ENCODE measurements around the gene AKT1. TPM values are rescaled to one million over a fixed set of nuclear protein-coding genes. Genes with fewer than 3 reads are reported as not detected.

The AKT1 gene
- total and polyA plus RNA-seq, 12 donors = 95.7 to 152 (median 137) TPM

DNA sequence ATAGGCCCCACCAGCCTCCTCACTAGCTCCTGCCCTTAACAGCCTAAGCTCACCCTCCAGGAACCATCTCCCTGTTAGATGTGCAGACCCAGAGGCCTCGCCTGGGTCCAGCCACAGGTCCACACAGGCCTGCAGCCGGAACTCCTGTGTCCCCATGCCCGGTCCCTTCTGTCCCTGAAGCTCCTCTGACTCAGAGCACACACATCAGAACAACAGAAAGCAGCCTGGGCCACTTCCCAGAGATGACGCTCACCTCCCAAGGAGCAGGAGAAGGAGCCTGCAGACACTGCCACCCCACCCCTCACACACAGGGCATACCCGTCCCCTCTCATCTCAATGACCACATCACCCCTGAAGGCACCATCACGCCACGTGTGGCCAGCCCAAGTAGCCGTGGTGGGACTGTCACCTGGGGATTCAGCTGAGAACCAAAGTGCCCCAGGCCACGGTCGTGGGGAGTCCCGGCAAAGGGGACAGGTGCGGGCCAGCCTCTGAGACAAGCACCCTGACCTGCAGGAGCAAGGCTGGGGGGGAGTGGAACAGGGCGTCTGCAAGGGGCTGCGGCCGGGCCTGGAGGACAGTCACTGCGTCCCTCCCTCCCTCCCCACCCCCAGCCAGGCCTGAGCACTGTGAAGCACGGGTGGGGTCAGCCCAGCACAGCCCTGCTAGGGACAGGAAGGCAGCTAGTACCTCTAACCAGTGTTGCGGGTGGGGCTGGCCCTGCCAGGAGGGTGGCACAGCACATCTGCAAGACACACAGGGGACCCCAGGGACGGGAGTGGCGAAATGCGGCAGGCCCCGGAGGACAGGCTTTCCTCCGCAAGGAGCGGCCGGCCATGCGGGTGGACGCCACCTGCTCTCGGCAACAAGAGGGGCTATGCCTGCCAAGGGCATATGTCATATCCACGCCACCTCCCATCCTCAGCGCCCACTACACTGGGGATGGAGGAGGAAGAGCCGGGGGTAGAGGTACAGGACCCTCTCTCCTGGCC is 5.5 kb downstream of the AKT1 start:
- no peak for ATAC-seq
- 85 to 90% methylated on average over 31 of the region's 31 CpGs for WGBS, 2 donors
- TF ChIP-seq, protein P1, sequence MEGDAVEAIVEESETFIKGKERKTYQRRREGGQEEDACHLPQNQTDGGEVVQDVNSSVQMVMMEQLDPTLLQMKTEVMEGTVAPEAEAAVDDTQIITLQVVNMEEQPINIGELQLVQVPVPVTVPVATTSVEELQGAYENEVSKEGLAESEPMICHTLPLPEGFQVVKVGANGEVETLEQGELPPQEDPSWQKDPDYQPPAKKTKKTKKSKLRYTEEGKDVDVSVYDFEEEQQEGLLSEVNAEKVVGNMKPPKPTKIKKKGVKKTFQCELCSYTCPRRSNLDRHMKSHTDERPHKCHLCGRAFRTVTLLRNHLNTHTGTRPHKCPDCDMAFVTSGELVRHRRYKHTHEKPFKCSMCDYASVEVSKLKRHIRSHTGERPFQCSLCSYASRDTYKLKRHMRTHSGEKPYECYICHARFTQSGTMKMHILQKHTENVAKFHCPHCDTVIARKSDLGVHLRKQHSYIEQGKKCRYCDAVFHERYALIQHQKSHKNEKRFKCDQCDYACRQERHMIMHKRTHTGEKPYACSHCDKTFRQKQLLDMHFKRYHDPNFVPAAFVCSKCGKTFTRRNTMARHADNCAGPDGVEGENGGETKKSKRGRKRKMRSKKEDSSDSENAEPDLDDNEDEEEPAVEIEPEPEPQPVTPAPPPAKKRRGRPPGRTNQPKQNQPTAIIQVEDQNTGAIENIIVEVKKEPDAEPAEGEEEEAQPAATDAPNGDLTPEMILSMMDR (IDR thresholded peaks at IDR 0.05) = no peak
- no peak for DNase-seq
- no peak overlapping the region for H3K4me3 ChIP-seq
- H3K4me1 ChIP-seq = peaks cover 25 to 76% (median 64%) of the 10 kb centered on the region in 9 donors
- intact Hi-C loops (cut with DNase I) = loop anchor here in 4 of 10 donors (5.0 kb wide), 3 partner anchors 32 to 38 kb away; partner anchors contain the start of gene SIVA1 (in 2 of the 4)
- H3K36me3 ChIP-seq = peaks cover 0 to 62% (median 4%) of the 10 kb centered on the region in 9 donors
- no peaks in the 10 kb centered on the region for H3K9me3 ChIP-seq
- H3K27me3 ChIP-seq = no peaks in the 10 kb centered on the region
- no peak overlapping the region for H3K27ac ChIP-seq

DNA sequence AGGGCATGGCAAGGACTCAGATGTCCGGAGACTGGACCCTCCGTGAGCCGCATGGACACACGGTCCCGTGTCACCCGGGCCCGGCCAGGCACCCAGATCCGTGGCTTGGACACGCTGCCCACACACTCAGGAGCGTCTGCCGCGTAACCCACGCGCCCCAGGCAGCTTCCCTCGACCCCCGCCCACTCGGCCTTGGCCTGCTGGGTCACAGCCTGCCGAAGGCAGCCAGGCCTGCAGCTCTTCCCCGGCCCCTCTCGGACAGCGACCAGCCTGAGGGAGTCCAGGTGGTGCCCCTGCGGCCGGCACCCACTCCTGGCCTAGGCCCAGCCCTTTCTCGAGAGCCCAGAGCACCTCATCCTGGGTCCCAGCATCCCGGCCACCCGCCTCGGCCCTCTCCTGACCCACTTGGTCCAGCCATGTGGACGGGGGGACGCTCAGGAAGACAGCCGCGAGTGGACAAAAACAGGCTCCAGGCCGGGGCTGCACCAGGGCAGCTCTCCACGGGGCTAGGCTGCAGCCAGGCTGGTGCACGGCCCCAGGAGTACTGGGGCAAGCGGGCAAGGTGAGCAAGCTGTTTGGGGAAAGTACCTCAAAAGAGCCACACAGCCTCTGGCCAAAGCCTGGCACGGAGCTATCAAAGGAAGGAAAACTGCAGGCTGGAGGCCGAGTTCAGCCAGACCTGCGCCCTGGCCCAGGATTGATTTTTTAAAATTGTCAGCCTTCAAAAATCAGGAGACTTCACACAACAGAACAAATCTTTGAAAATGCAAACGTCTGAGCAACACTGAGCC is 6.5 kb downstream of the AKT1 start:
- ATAC-seq (no peak), DNase-seq (no peak)
- Histone ChIP-seq H3K9me3 (no peaks in the 10 kb centered on the region), H3K27ac (no peak overlapping the region), H3K36me3 (peaks cover 0 to 72% (median 4%) of the 10 kb centered on the region in 9 donors), H3K4me3 (no peak overlapping the region), H3K4me1 (peaks cover 23 to 74% (median 58%) of the 10 kb centered on the region in 9 donors), H3K27me3 (no peaks in the 10 kb centered on the region)
- 86 to 90% methylated on average over 39 of the region's 39 CpGs for WGBS, 2 donors
- intact Hi-C loops (cut with DNase I) = loop anchor here in 1 of 10 donors (5.0 kb wide), 1 partner anchor 33 kb away; no protein-coding TSS in a partner anchor
- TF ChIP-seq, protein P1 (IDR thresholded peaks at IDR 0.05) = no peak

DNA sequence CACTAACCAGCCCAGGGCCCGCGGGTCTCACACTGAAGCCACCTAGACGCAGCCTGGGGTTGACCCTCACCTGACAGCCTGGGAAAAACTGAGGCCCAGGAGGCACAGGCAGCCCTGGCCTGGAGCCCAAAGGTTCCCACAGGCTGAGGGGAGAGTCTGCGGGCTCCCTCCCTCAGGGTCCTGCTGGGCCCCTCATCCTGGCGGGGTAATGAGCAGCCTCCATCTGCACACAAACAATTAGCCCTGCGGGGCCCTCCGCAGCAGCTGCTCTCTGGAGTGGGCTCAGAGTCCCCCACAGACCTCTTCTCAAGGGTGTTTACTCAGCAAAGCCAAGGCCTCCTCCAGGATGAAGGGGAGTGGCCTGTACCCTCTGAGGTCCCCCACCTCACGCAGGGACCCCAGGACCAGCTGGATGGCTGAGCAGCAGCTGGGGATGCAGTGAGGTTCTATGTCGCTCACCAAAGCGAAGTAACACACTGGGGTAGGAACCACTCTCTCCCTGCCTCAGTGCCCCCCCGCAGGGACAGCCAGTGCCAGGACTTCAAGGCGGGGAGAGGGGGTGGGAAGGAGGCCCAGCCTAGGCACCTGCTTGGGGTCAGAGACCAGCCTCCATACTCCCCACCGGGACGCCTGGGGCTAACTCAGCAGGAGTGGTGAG is 7.3 kb downstream of the AKT1 start:
- no peak for ATAC-seq

More for the DNA sequence above, 7.3 kb downstream of the AKT1 start:
- Histone ChIP-seq H3K4me1 (peaks cover 17 to 67% (median 50%) of the 10 kb centered on the region in 9 donors), H3K27ac (peak overlapping the region in 3 of 10 donors; percentile 10 to 87 (median 25)), H3K4me3 (no peak overlapping the region), H3K36me3 (peaks cover 0 to 72% (median 4%) of the 10 kb centered on the region in 9 donors), H3K9me3 (no peaks in the 10 kb centered on the region), H3K27me3 (no peaks in the 10 kb centered on the region)
- WGBS, 2 donors = 93 to 94% methylated on average over 14 of the region's 14 CpGs
- TF ChIP-seq, protein P1 (IDR thresholded peaks at IDR 0.05) = no peak
- DNase-seq = no peak
- intact Hi-C loops (cut with DNase I) = loop anchor here in 1 of 10 donors (5.0 kb wide), 1 partner anchor 34 kb away; no protein-coding TSS in a partner anchor

All from heart right ventricle (tissue), 16 donors.